ENCODE results near the gene TTYH3. TPM values are rescaled to one million over a fixed set of nuclear protein-coding genes. Genes with fewer than 3 reads are reported as not detected.

The TTYH3 gene
- total and polyA plus RNA-seq, 8 donors: 82.9 to 153 (median 111) TPM

DNA sequence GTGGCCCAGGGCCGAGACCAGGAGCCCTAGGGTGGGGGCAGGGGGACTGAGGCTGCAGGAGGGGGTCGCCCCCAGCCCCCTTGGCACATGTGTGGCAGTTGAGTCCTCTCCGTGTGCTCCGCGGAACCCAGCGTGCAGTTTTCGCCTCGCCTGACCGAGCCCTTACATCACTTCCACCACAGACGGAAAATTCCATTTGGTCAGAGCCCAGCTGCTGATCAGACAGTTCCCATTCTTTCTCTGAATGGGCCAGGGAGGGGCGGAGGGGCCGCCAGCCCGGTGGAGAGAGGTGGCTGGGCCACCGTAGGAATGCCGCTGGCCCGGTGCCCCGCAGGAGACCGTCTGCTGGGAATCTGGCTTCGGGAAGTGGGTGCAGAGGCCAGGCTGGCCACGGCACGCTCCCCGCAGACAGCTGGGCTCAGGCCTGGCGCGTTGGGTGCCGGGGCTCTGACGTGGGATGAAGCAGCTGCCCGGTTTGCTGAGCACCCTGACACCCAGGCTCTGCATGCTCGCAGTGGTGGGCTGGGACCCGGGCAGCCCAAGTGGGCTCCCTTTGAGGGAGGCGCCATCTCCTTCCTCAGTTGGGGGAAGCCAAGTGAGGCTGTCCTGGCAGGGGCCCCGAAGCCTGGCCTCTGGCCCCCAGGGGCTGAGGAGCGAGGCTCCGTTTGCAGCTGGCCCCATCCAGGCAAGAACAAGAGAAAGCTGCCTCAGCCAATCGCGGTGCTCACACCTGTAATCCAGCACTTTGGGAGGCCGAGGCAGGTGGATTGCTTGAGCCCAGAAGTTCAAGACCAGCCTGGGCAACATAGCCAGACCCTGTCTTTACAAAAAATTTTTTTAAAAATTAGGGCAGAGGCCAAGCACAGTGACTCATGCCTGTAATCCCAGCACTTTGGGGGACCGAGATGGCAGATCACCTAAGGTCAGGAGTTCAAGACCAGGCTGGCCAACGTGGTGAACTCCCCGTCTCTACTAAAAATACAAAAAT, 9.9 kb downstream of the TTYH3 start:
- peak; percentile 86 to 92 (median 92) for DNase-seq
- H3K4me3 ChIP-seq: peak overlapping the region in 1 of 2 donors; percentile 27
- peak overlapping the region; percentile 82 to 88 for H3K27ac ChIP-seq
- no peaks in the 10 kb centered on the region for H3K27me3 ChIP-seq
- H3K36me3 ChIP-seq: peaks cover 0 to 6% of the 10 kb centered on the region in 2 donors
- H3K9me3 ChIP-seq: no peaks in the 10 kb centered on the region
- TF ChIP-seq, protein P1, sequence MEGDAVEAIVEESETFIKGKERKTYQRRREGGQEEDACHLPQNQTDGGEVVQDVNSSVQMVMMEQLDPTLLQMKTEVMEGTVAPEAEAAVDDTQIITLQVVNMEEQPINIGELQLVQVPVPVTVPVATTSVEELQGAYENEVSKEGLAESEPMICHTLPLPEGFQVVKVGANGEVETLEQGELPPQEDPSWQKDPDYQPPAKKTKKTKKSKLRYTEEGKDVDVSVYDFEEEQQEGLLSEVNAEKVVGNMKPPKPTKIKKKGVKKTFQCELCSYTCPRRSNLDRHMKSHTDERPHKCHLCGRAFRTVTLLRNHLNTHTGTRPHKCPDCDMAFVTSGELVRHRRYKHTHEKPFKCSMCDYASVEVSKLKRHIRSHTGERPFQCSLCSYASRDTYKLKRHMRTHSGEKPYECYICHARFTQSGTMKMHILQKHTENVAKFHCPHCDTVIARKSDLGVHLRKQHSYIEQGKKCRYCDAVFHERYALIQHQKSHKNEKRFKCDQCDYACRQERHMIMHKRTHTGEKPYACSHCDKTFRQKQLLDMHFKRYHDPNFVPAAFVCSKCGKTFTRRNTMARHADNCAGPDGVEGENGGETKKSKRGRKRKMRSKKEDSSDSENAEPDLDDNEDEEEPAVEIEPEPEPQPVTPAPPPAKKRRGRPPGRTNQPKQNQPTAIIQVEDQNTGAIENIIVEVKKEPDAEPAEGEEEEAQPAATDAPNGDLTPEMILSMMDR (IDR thresholded peaks at IDR 0.05): no peak
- peaks cover 51 to 96% of the 10 kb centered on the region in 2 donors for H3K4me1 ChIP-seq
- intact Hi-C loops (cut with DNase I): no loop called here
- peak; percentile 81 for ATAC-seq

DNA sequence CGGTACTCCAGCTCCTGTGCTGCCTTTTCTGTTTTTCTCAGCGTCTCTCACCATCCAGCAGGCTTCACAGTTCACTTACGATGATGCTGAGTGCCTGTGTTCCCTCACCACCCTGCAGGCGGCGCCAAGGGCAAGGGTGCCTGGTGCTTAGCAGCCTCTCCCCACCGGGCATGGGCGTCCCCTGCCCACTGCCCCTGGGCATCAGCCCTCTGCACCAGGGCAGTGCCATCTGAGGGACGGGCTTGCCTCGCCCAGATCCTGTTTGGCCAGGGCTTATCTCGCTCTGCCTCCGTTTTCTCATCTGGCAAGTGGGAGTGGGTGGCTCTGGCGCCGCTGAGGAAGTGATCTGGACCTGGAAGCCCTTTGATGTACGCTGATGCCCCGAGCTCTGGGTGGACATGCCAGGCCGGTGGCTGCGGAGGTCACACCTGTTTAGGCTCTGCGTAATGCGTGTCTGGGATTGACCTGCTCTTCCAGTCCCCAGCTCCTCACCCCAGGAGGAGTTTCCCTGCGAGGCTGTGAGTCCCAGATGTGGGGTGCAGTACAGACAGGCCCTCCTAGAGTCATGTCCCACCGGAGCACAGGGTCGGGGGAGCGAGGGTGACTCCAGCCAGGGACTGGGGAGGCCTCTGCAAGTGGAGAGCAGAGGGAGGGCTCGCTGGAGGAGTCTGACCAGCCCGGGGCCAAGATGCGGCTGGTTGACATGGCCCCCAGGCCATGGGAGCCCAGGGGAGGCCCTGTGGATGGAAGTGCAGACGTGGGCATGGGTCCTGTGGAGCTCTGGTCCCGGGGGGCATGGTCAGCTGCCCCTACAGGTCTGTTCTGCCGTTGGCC, 11.8 kb downstream of the TTYH3 start:
- no peaks in the 10 kb centered on the region for H3K9me3 ChIP-seq
- H3K36me3 ChIP-seq: peaks cover 0 to 25% of the 10 kb centered on the region in 2 donors
- intact Hi-C loops (cut with DNase I): no loop called here
- H3K4me1 ChIP-seq: peaks cover 41 to 87% of the 10 kb centered on the region in 2 donors
- H3K27ac ChIP-seq: peak overlapping the region in 1 of 2 donors; percentile 19
- no peaks in the 10 kb centered on the region for H3K27me3 ChIP-seq
- ATAC-seq (no peak), DNase-seq (no peak)
- no peak overlapping the region for H3K4me3 ChIP-seq
- TF ChIP-seq, protein P1 (IDR thresholded peaks at IDR 0.05): no peak

DNA sequence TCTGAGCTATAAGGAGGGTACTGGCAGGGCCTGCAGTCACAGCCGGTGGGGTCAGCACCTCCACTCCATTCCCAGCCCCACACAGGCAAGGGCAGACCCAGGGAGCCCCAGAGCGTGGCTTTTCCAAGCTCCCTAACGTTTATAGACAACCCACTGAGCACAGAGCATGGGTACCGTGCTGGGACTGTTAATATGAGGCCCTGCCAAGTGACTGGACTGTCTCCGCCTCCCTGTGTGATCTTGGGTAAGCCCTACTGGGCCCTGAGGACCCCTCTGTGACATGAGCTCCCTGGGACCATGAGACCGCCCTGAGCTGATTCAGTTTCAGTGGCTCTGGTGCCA, 12.4 kb downstream of the TTYH3 start:
- ATAC-seq (no peak), DNase-seq (no peak)
- no peak overlapping the region for H3K4me3 ChIP-seq
- H3K36me3 ChIP-seq: peaks cover 0 to 28% of the 10 kb centered on the region in 2 donors
- TF ChIP-seq, protein P1 (IDR thresholded peaks at IDR 0.05): no peak
- no peaks in the 10 kb centered on the region for H3K9me3 ChIP-seq
- H3K27ac ChIP-seq: peak overlapping the region in 1 of 2 donors; percentile 19
- peaks cover 41 to 82% of the 10 kb centered on the region in 2 donors for H3K4me1 ChIP-seq
- H3K27me3 ChIP-seq: no peaks in the 10 kb centered on the region
- intact Hi-C loops (cut with DNase I): no loop called here

DNA sequence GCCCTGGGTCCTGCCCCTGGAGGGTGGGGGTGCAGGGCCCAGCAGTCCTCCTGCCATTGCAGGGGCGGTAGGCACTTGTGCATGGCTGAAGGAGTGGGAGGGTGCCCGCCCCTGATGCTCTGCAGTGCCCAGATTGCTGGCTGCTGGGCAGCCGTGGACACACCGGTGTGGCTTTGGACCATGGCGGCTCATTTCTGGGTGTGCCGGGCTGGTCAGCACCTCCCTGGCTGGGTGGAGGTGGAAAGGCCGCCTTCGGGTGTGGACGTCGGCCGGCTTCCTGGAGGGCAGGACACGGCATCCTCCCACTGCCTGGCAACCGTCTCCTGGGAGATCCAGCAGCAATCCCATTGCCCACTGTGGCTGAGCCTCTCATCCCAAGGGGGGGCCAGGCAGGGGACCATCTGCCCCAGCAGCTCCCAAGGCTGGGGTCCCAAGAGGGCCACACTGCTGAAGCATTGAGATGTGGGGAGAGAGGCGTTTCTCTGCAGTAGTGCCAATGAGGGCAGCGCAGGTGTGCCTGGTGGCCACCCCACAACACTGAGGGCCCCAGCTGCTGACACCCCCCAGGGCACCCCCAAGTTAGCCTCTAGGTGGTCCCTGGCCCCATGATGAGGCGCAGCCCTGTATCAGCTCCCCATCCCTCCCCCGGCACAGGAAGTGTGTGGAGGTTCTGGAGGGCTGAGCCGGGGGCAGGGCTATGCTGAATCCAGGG, 12.9 kb downstream of the TTYH3 start:
- H3K4me3 ChIP-seq: no peak overlapping the region
- TF ChIP-seq, protein P1 (IDR thresholded peaks at IDR 0.05): no peak
- no peaks in the 10 kb centered on the region for H3K27me3 ChIP-seq
- H3K4me1 ChIP-seq: peaks cover 41 to 77% of the 10 kb centered on the region in 2 donors
- H3K27ac ChIP-seq: peak overlapping the region in 1 of 2 donors; percentile 34
- peaks cover 0 to 33% of the 10 kb centered on the region in 2 donors for H3K36me3 ChIP-seq
- ATAC-seq: no peak
- H3K9me3 ChIP-seq: no peaks in the 10 kb centered on the region
- DNase-seq: peak in 1 of 4 donors; percentile 82
- intact Hi-C loops (cut with DNase I): no loop called here

Measured in left lung (tissue), 10 donors.